Kidney epithelial cell (primary cell): ENCODE results near the gene SLC4A4. TPM values are rescaled to one million over a fixed set of nuclear protein-coding genes. Genes with fewer than 3 reads are reported as not detected.

ENCODE experiments used
- DNase-seq: peaks from one replicate; pipeline ENCODE4 v3.0.0-alpha.2; 2010; ENCODE audit warnings: low read depth
- H3K27me3 ChIP-seq: 2 replicates; pipeline ENCODE4 v1.6.0; 2011; ENCODE audit warnings: low read length; ENCODE audit not compliant: control insufficient read depth, insufficient read depth
- H3K36me3 ChIP-seq: 2 replicates; pipeline ENCODE4 v1.5.1; 2011; ENCODE audit warnings: low read length; ENCODE audit not compliant: control insufficient read depth, insufficient read depth
- H3K4me3 ChIP-seq: 2 replicates; pipeline ENCODE4 v1.5.1; 2011; ENCODE audit warnings: low read depth, mild to moderate bottlenecking, control low read depth, low read length
- total RNA-seq: library from RNA; depleted of rRNA; stranded (reverse); fragments of >200 nt; gene quantifications from 2 replicates; pipeline ENCODE4 v1.2.3, GENCODE V29; 2015
- TF ChIP-seq, protein P1 (sequence below): IDR thresholded peaks from 2 replicates; pipeline ENCODE4 v1.5.1; 2011; ENCODE audit warnings: mild to moderate bottlenecking, moderate library complexity, low read length, control low read depth, inconsistent platforms; ENCODE audit not compliant: insufficient read depth, poor library complexity, severe bottlenecking

SLC4A4 gene
- total RNA-seq, 1 donor from 2014 or later, result 2.7 TPM

DNA sequence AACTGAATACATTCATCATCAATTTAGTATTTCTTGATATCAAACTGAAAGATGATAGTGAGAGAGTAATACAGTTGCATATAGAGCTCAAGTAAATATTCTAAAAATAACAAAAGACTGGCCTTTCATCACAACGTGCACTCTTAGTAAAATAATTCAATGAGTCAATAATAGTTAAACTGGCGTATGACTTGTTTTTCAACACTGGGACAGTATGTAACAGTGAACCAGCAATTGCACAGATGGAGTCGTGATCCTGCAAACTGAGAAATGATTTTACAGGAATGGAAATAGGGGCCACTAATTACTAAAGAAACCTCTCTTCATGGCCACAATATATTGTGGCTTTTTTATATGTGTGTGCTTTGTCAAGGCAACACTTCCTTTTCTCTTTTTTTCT, 137.4 kb downstream of the SLC4A4 start:
- no peak for DNase-seq
- no peaks in the 10 kb centered on the region for H3K27me3 ChIP-seq
- no peaks in the 10 kb centered on the region for H3K36me3 ChIP-seq
- TF ChIP-seq, protein P1, sequence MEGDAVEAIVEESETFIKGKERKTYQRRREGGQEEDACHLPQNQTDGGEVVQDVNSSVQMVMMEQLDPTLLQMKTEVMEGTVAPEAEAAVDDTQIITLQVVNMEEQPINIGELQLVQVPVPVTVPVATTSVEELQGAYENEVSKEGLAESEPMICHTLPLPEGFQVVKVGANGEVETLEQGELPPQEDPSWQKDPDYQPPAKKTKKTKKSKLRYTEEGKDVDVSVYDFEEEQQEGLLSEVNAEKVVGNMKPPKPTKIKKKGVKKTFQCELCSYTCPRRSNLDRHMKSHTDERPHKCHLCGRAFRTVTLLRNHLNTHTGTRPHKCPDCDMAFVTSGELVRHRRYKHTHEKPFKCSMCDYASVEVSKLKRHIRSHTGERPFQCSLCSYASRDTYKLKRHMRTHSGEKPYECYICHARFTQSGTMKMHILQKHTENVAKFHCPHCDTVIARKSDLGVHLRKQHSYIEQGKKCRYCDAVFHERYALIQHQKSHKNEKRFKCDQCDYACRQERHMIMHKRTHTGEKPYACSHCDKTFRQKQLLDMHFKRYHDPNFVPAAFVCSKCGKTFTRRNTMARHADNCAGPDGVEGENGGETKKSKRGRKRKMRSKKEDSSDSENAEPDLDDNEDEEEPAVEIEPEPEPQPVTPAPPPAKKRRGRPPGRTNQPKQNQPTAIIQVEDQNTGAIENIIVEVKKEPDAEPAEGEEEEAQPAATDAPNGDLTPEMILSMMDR, result no peak
- H3K4me3 ChIP-seq, result no peak overlapping the region

DNA sequence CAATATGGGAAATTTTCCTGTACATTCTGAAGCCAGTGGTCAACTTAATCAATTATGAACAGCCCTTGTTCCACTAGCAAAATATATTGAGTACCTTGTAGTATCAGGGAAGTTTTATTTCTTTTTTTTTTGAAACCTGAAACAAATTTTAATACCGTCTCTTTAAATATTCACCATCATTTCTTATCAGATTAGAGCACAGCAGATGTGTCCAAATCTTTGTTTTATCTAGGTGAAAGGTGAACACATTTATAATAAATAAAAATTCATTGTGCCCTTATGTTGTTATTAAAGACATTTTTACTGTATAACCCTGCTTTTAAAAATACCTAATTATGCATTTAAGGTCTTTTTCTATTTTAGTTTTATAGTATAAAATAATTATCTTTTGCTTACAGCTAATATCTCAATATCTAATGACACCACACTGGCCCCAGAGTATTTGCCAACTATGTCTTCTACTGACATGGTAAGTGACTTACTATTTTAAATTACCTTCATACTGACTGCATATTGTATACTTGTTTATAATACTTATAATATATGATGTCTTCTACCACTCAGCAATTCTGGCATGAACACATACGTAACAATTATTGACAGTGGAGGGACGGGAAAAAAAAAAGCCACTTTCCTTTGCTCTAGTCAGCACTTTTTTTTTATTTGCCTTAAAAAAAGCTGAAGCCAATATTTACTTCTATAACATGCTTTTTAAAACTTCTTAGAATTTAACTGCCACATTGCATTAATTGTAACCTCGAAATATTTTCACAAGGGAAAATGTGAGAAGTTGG, 147.9 kb downstream of the SLC4A4 start:
- TF ChIP-seq, protein P1, result no peak

DNA sequence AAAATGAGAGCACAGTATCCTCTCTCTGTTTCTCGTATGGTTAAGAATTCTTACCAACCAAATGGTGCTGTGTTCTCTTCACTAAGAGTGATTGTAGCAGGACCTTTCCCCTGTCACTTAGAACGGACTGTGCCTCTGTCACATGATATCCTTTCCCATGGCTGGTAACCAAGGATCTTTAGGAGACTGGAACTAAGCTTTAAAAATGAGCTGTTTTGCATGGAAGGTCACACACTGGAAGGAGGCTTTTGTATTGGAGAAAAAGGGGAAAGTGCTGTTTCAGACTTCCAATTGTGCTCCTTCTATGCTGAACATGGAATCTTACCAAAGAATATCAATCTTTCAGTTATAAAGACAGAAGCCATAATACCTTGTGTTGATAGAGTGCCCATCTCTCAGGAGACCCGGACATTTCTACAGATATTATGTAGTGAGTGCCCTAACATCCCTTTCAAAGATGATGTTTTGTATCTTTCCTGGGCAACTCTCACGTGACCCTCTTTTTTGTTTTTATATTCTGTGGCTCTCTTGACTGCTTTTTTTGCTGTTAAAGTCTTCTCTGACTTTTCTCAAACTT, 148.6 kb downstream of the SLC4A4 start:
- H3K27me3 ChIP-seq, result no peaks in the 10 kb centered on the region
- no peak overlapping the region for H3K4me3 ChIP-seq
- DNase-seq, result no peak
- TF ChIP-seq, protein P1, result no peak
- no peaks in the 10 kb centered on the region for H3K36me3 ChIP-seq

More for the DNA sequence above, 147.9 kb downstream of the SLC4A4 start:
- no peak for DNase-seq
- H3K27me3 ChIP-seq, result no peaks in the 10 kb centered on the region
- H3K4me3 ChIP-seq, result no peak overlapping the region
- H3K36me3 ChIP-seq, result no peaks in the 10 kb centered on the region

DNA sequence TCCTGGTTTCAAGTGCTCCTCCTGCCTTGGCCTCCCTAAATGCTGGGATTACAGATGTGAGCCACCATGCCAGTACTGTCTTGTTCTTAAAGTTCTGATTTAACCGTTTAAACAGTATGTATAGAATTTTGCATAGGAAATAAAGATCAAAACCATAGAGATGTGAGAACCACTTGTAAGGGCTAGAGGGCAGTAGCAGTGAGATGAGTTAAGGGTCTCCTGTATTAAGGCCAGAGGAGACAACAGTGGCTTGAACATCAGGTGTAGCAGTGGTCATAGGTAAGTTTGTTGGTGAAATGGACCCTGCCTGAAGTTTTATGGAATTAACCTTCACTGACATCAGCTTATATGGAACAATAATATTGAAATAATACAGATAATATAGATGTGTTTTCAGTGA, 155.7 kb downstream of the SLC4A4 start:
- DNase-seq, result no peak
- H3K4me3 ChIP-seq, result no peak overlapping the region
- no peaks in the 10 kb centered on the region for H3K36me3 ChIP-seq
- no peaks in the 10 kb centered on the region for H3K27me3 ChIP-seq
- TF ChIP-seq, protein P1, result peak; percentile 6

DNA sequence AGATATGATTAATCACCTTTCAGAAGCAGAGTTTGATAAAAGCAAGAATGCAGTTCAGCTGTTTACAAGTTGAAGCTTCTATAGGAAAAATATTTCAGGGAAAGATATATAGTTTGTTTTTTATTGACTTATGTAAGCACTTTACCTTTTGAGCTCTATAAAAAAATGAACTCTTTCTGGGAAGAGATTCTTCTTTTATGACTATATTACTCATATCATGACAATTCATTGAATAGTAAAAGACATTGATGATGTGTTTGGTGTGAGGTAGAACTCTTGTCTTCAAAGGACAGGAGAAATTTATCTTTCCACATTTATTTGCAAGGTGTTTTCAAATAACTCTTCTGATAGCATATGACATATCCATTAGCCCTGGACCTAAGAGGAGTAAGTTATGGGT, 156.6 kb downstream of the SLC4A4 start:
- no peak overlapping the region for H3K4me3 ChIP-seq
- TF ChIP-seq, protein P1, result no peak
- no peaks in the 10 kb centered on the region for H3K36me3 ChIP-seq
- DNase-seq, result no peak
- no peaks in the 10 kb centered on the region for H3K27me3 ChIP-seq

DNA sequence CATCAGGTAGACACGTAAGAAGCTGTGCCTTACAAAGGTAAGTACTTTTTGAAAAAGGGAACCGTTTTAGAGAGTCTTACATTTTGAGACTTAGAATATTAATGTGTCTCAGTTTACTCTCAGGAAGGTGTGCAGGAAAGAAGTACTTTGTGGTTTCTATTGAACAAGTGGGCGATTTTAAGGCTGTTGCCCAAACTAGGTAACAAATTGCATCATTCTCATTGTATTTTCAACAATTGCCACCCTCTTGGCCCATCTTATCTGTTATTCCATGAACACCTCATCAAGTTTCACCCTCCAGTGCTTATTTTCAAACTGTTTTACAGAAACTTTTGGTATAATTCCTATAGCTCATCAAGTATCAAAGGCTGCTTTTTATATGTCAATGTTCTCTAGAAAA, 158.3 kb downstream of the SLC4A4 start:
- Histone ChIP-seq H3K4me3 (no peak overlapping the region), H3K27me3 (no peaks in the 10 kb centered on the region), H3K36me3 (no peaks in the 10 kb centered on the region)
- TF ChIP-seq, protein P1, result no peak
- no peak for DNase-seq
